ENCODE results near the gene TMEM163.

DNA sequence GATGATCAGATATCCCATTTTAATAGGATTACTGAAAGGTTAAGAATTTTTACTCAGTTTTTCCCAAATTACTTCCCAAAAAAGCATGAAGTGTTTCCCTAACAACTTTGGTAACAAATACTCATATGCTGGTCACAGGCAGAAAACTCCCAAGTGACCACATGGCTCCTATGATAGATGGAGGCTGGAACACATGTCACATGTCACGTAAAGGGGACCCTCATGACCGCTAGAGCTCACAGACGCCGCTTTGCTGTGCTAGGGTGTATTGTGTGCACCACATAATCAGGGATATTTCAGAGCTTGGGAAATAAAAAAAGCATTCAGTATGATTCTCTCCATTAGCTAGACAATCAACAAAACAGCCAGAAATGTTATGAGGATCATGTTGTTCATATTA, 228.2 kb downstream of the TMEM163 start:
- TF ChIP-seq, protein P1, sequence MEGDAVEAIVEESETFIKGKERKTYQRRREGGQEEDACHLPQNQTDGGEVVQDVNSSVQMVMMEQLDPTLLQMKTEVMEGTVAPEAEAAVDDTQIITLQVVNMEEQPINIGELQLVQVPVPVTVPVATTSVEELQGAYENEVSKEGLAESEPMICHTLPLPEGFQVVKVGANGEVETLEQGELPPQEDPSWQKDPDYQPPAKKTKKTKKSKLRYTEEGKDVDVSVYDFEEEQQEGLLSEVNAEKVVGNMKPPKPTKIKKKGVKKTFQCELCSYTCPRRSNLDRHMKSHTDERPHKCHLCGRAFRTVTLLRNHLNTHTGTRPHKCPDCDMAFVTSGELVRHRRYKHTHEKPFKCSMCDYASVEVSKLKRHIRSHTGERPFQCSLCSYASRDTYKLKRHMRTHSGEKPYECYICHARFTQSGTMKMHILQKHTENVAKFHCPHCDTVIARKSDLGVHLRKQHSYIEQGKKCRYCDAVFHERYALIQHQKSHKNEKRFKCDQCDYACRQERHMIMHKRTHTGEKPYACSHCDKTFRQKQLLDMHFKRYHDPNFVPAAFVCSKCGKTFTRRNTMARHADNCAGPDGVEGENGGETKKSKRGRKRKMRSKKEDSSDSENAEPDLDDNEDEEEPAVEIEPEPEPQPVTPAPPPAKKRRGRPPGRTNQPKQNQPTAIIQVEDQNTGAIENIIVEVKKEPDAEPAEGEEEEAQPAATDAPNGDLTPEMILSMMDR (IDR thresholded peaks at IDR 0.05), result no peak
- TF ChIP-seq POLR2A (IDR thresholded peaks at IDR 0.05), result no peak
- TF ChIP-seq EP300 (IDR thresholded peaks at IDR 0.05), result no peak

Data from stomach (tissue), 4 donors.